ENCODE data around the gene UBE2H.

DNA sequence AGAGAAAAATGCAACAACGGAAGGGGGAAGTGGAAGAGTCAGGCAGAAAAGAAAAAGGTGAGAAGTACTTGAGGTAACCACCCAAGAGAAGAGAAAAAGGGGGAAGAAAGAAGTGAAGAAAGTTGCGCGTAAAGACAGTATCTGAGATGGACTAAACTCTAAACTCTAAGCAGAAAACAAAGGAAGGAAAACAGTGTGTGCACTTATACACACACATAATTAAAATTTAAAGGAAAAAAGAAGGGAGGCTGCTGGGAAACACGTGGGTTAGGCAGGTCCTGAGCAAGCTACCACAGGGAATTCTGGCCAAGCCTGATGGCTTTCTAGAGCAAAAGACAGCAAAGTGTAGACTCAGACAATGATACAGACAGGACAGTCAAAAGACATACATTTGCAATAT lies 78.0 kb downstream of the UBE2H start:
- TF ChIP-seq, protein P1, sequence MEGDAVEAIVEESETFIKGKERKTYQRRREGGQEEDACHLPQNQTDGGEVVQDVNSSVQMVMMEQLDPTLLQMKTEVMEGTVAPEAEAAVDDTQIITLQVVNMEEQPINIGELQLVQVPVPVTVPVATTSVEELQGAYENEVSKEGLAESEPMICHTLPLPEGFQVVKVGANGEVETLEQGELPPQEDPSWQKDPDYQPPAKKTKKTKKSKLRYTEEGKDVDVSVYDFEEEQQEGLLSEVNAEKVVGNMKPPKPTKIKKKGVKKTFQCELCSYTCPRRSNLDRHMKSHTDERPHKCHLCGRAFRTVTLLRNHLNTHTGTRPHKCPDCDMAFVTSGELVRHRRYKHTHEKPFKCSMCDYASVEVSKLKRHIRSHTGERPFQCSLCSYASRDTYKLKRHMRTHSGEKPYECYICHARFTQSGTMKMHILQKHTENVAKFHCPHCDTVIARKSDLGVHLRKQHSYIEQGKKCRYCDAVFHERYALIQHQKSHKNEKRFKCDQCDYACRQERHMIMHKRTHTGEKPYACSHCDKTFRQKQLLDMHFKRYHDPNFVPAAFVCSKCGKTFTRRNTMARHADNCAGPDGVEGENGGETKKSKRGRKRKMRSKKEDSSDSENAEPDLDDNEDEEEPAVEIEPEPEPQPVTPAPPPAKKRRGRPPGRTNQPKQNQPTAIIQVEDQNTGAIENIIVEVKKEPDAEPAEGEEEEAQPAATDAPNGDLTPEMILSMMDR (IDR thresholded peaks at IDR 0.05) = no peak
- no peak for TF ChIP-seq EZH2 (IDR thresholded peaks at IDR 0.05; ENCODE audit: borderline replicate concordance, insufficient read depth, low read depth, low read length, poor library complexity, severe bottlenecking)
